HG03103 (cell line): ENCODE measurements around the gene CLCN6.

Source experiments
- ATAC-seq: cut with Tn5 transposase; IDR thresholded peaks from one replicate; pipeline ENCODE4 v1.9.1; 2021; ENCODE audit warnings: low read depth; ENCODE audit not compliant: unreplicated experiment

Gene CLCN6

GRCh38 chr1:11847667-11848372 lies 41.8 kb downstream of the CLCN6 start, which contains the start of gene NPPA:
NPPA (minus strand) TSS chr1:11847783; CDS start chr1:11847684, 99 bp downstream.
- ATAC-seq, result no peak

- no peak for ATAC-seq
These were observed 42.3 kb downstream of the CLCN6 start for GRCh38 chr1:11848373-11848700.

- ATAC-seq, result no peak
These were observed 44.2 kb downstream of the CLCN6 start for GRCh38 chr1:11850156-11850555.

- no peak for ATAC-seq
These were observed 45.2 kb downstream of the CLCN6 start for GRCh38 chr1:11851180-11851579.

GRCh38 chr1:11854519-11854918 lies 48.5 kb downstream of the CLCN6 start:
- no peak for ATAC-seq

- ATAC-seq, result no peak
These were observed 49.4 kb downstream of the CLCN6 start for GRCh38 chr1:11855430-11855829.

- ATAC-seq, result no peak
These were observed 50.7 kb downstream of the CLCN6 start for GRCh38 chr1:11856698-11857097.

GRCh38 chr1:11857164-11857851 lies 51.3 kb downstream of the CLCN6 start:
- no peak for ATAC-seq

GRCh38 chr1:11858158-11858557 lies 52.2 kb downstream of the CLCN6 start:
- ATAC-seq, result no peak

GRCh38 chr1:11858613-11858967 lies 52.6 kb downstream of the CLCN6 start, which contains the start of gene NPPB:
NPPB (minus strand) TSS chr1:11858945; CDS start chr1:11858833, 112 bp downstream.
- no peak for ATAC-seq

GRCh38 chr1:11858968-11859871 lies 53.2 kb downstream of the CLCN6 start:
- ATAC-seq, result no peak

- no peak for ATAC-seq
These were observed 54.1 kb downstream of the CLCN6 start for GRCh38 chr1:11860083-11860482.

GRCh38 chr1:11860587-11860986 lies 54.6 kb downstream of the CLCN6 start:
- ATAC-seq, result no peak

- no peak for ATAC-seq
These were observed 56.9 kb downstream of the CLCN6 start for GRCh38 chr1:11862890-11863289.

- ATAC-seq, result no peak
These were observed 62.5 kb downstream of the CLCN6 start for GRCh38 chr1:11868331-11868980.

GRCh38 chr1:11869104-11869503 lies 63.1 kb downstream of the CLCN6 start:
- ATAC-seq, result no peak

- no peak for ATAC-seq
These were observed 63.7 kb downstream of the CLCN6 start for GRCh38 chr1:11869650-11870207.

GRCh38 chr1:11872545-11872944 lies 66.6 kb downstream of the CLCN6 start:
- no peak for ATAC-seq

GRCh38 chr1:11873395-11874257 lies 67.6 kb downstream of the CLCN6 start:
- no peak for ATAC-seq

- ATAC-seq, result no peak
These were observed 68.2 kb downstream of the CLCN6 start for GRCh38 chr1:11874258-11874562.
